Measurements from ENCODE around the gene KLHDC1. TPM values are rescaled to one million over a fixed set of nuclear protein-coding genes. Genes with fewer than 3 reads are reported as not detected.

Gene KLHDC1
- polyA plus RNA-seq, 1 of the 3 experiments (the other 2 are of a cell fraction) = 0.31 TPM

GRCh38 chr14:49754570-49755097 lies 61.7 kb downstream of the KLHDC1 start:
- H3K4me3 ChIP-seq (ENCODE audit: low read depth in 2 of 2, low read length in 1 of 2) = no peak overlapping the region
- CTCF ChIA-PET = no interaction called here
- no peaks in the 10 kb centered on the region for H3K9me3 ChIP-seq
- no peaks in the 10 kb centered on the region for H4K20me1 ChIP-seq (ENCODE audit: insufficient read depth)
- no peak overlapping the region for H3K4me2 ChIP-seq
- H3K79me2 ChIP-seq (ENCODE audit: insufficient read depth) = no peaks in the 10 kb centered on the region
- WGBS (ENCODE audit: low lambda C conversion rate) = 68% methylated on average over 5 of the region's 5 CpGs
- H3K9ac ChIP-seq = no peak overlapping the region
- POLR2A ChIA-PET = no interaction called here
- H3F3A ChIP-seq (replicated peaks; ENCODE audit: insufficient read depth) = peaks cover 8% of the 10 kb centered on the region
- no peaks in the 10 kb centered on the region for H3K9me2 ChIP-seq
- DNase-seq = no peak
- TF ChIP-seq EP300 (IDR thresholded peaks at IDR 0.05; ENCODE audit: borderline replicate concordance in 1 of 2, low read depth in 1 of 2, low read length in 1 of 2) (no peak), EZH2phosphoT487 (IDR thresholded peaks at IDR 0.05; ENCODE audit: borderline replicate concordance, low read depth) (no peak), RAD21 (IDR thresholded peaks at IDR 0.05; ENCODE audit: low read length) (no peak), USF1 (IDR thresholded peaks at IDR 0.05; ENCODE audit: borderline replicate concordance, low read depth) (no peak), ELF1 (IDR thresholded peaks at IDR 0.05) (no peak), GATA2 (CRISPR knock-in tag; IDR thresholded peaks at IDR 0.05) (no peak), ZBTB33 (IDR thresholded peaks at IDR 0.05; ENCODE audit: borderline replicate concordance, low read depth) (no peak), FOXM1 (IDR thresholded peaks at IDR 0.05; ENCODE audit: low read depth) (no peak), TAF1 (IDR thresholded peaks at IDR 0.05; ENCODE audit: borderline replicate concordance, low read depth, low read length) (no peak), MXI1 (IDR thresholded peaks at IDR 0.05; ENCODE audit: low read depth, low read length) (no peak), PBX3 (IDR thresholded peaks at IDR 0.05) (no peak), JUND (IDR thresholded peaks at IDR 0.05) (no peak), RXRA (IDR thresholded peaks at IDR 0.05; ENCODE audit: borderline replicate concordance, low read depth) (no peak), FOXJ3 (CRISPR knock-in tag; IDR thresholded peaks at IDR 0.05) (no peak), RCOR1 (IDR thresholded peaks at IDR 0.05; ENCODE audit: low read length) (no peak), MEF2A (IDR thresholded peaks at IDR 0.05; ENCODE audit: borderline replicate concordance, low read depth) (no peak), IRF3 (IDR thresholded peaks at IDR 0.05; ENCODE audit: low read depth, low read length) (no peak), NFIC (IDR thresholded peaks at IDR 0.05; ENCODE audit: borderline replicate concordance) (no peak), SIN3A (IDR thresholded peaks at IDR 0.05; ENCODE audit: borderline replicate concordance, low read depth, low read length) (no peak), TEAD4 (IDR thresholded peaks at IDR 0.05; ENCODE audit: borderline replicate concordance, insufficient read depth) (no peak)
- H3K27ac ChIP-seq (ENCODE audit: low read depth in 2 of 2, low read length in 1 of 2) = no peak overlapping the region
- no peaks in the 10 kb centered on the region for H3K27me3 ChIP-seq (ENCODE audit: insufficient read depth)
- no peaks in the 10 kb centered on the region for H3K4me1 ChIP-seq (ENCODE audit: control insufficient read depth in 1 of 2, insufficient read depth in 2 of 2, low read depth in 1 of 2, low read length in 1 of 2)
- H3K36me3 ChIP-seq (replicated peaks in 1 of 2; ENCODE audit: control insufficient read depth in 1 of 2, insufficient read depth in 2 of 2, low read length in 1 of 2) = peaks cover 0 to 3% of the 10 kb centered on the region in 2 experiments
- H2AFZ ChIP-seq (ENCODE audit: low read depth) = no peak overlapping the region

Measured in SK-N-SH (cell line).